ENCODE results near the gene KIAA1958. TPM values are rescaled to one million over a fixed set of nuclear protein-coding genes. Genes with fewer than 3 reads are reported as not detected.

KIAA1958 gene
- total and polyA plus RNA-seq, 4 donors, result 0.99 to 7.1 (median 3.3) TPM

GRCh38 chr9:112556497-112557442 is 70.1 kb downstream of the KIAA1958 start:
- Histone ChIP-seq H3K4me3 (ENCODE audit: low read depth in 1 of 3, low read length in 3 of 3) (no peak overlapping the region), H3K27ac (ENCODE audit: low read depth in 1 of 2, low read length in 2 of 2) (peak overlapping the region; percentile 51 to 59), H3K27me3 (ENCODE audit: control insufficient read depth in 4 of 4, insufficient read depth in 4 of 4, low read length in 3 of 4) (no peaks in the 10 kb centered on the region), H3K36me3 (ENCODE audit: control insufficient read depth in 4 of 4, insufficient read depth in 3 of 4, low read depth in 1 of 4, low read length in 3 of 4) (no peaks in the 10 kb centered on the region), H3K9ac (ENCODE audit: low read depth in 1 of 2, low read length in 2 of 2) (no peak overlapping the region), H3K4me1 (ENCODE audit: control insufficient read depth in 4 of 4, insufficient read depth in 4 of 4, low read length in 3 of 4) (peaks cover 0 to 14% (median 0%) of the 10 kb centered on the region in 4 donors), H3K9me3 (ENCODE audit: control insufficient read depth in 4 of 4, low read length in 3 of 4) (no peaks in the 10 kb centered on the region)
- TF ChIP-seq JUND (IDR thresholded peaks at IDR 0.05) (no peak), HNF4A (conservative IDR thresholded peaks at IDR 0.05) (no peak), RXRA (IDR thresholded peaks at IDR 0.05) (no peak), TAF1 (conservative IDR thresholded peaks at IDR 0.05) (no peak), FOXA1 (IDR thresholded peaks at IDR 0.05) (no peak), FOXA2 (IDR thresholded peaks at IDR 0.05) (no peak), EGR1 (IDR thresholded peaks at IDR 0.05; ENCODE audit: low read depth in 2 of 2) (no peak)
- TF ChIP-seq, protein P1, sequence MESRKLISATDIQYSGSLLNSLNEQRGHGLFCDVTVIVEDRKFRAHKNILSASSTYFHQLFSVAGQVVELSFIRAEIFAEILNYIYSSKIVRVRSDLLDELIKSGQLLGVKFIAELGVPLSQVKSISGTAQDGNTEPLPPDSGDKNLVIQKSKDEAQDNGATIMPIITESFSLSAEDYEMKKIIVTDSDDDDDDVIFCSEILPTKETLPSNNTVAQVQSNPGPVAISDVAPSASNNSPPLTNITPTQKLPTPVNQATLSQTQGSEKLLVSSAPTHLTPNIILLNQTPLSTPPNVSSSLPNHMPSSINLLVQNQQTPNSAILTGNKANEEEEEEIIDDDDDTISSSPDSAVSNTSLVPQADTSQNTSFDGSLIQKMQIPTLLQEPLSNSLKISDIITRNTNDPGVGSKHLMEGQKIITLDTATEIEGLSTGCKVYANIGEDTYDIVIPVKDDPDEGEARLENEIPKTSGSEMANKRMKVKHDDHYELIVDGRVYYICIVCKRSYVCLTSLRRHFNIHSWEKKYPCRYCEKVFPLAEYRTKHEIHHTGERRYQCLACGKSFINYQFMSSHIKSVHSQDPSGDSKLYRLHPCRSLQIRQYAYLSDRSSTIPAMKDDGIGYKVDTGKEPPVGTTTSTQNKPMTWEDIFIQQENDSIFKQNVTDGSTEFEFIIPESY (IDR thresholded peaks at IDR 0.05), result no peak
- 83% methylated on average over 6 of the region's 6 CpGs for WGBS
- DNase-seq (ENCODE audit: low spot score), result no peak

GRCh38 chr9:112558476-112558875 is 71.8 kb downstream of the KIAA1958 start:
- no peaks in the 10 kb centered on the region for H3K9me3 ChIP-seq (ENCODE audit: control insufficient read depth in 4 of 4, low read length in 3 of 4)
- no peak overlapping the region for H3K27ac ChIP-seq (ENCODE audit: low read depth in 1 of 2, low read length in 2 of 2)
- no peaks in the 10 kb centered on the region for H3K36me3 ChIP-seq (ENCODE audit: control insufficient read depth in 4 of 4, insufficient read depth in 3 of 4, low read depth in 1 of 4, low read length in 3 of 4)
- no peak for TF ChIP-seq MAX (IDR thresholded peaks at IDR 0.05)
- no peak for TF ChIP-seq HNF4G (IDR thresholded peaks at IDR 0.05)
- TF ChIP-seq, protein P2, sequence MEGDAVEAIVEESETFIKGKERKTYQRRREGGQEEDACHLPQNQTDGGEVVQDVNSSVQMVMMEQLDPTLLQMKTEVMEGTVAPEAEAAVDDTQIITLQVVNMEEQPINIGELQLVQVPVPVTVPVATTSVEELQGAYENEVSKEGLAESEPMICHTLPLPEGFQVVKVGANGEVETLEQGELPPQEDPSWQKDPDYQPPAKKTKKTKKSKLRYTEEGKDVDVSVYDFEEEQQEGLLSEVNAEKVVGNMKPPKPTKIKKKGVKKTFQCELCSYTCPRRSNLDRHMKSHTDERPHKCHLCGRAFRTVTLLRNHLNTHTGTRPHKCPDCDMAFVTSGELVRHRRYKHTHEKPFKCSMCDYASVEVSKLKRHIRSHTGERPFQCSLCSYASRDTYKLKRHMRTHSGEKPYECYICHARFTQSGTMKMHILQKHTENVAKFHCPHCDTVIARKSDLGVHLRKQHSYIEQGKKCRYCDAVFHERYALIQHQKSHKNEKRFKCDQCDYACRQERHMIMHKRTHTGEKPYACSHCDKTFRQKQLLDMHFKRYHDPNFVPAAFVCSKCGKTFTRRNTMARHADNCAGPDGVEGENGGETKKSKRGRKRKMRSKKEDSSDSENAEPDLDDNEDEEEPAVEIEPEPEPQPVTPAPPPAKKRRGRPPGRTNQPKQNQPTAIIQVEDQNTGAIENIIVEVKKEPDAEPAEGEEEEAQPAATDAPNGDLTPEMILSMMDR (IDR thresholded peaks at IDR 0.05; ENCODE audit: low read depth, low read length, missing input control), result no peak
- TF ChIP-seq RXRA (IDR thresholded peaks at IDR 0.05), result no peak
- TF ChIP-seq FOXA1 (IDR thresholded peaks at IDR 0.05), result no peak
- no peak for TF ChIP-seq YY1 (IDR thresholded peaks at IDR 0.05)
- TF ChIP-seq, protein P1 (IDR thresholded peaks at IDR 0.05), result no peak
- TF ChIP-seq GABPA (IDR thresholded peaks at IDR 0.05 in 1 of 2, conservative IDR thresholded peaks at IDR 0.05 in 1 of 2), result no peak
- TF ChIP-seq, protein P3, sequence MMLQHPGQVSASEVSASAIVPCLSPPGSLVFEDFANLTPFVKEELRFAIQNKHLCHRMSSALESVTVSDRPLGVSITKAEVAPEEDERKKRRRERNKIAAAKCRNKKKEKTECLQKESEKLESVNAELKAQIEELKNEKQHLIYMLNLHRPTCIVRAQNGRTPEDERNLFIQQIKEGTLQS (IDR thresholded peaks at IDR 0.05), result no peak
- no peak for TF ChIP-seq NR2F2 (IDR thresholded peaks at IDR 0.05)
- no peak for TF ChIP-seq HNF4A (conservative IDR thresholded peaks at IDR 0.05)
- TF ChIP-seq FOXA2 (IDR thresholded peaks at IDR 0.05), result no peak
- TF ChIP-seq TAF1 (conservative IDR thresholded peaks at IDR 0.05), result no peak
- no peak overlapping the region for H3K4me3 ChIP-seq (ENCODE audit: low read depth in 1 of 3, low read length in 3 of 3)
- peaks cover 0 to 14% (median under 1%) of the 10 kb centered on the region in 4 donors for H3K4me1 ChIP-seq (ENCODE audit: control insufficient read depth in 4 of 4, insufficient read depth in 4 of 4, low read length in 3 of 4)
- H3K9ac ChIP-seq (ENCODE audit: low read depth in 1 of 2, low read length in 2 of 2), result no peak overlapping the region
- WGBS, result 95% methylated on average over 1 of the region's 1 CpG
- no peak for DNase-seq (ENCODE audit: low spot score)
- H3K27me3 ChIP-seq (ENCODE audit: control insufficient read depth in 4 of 4, insufficient read depth in 4 of 4, low read length in 3 of 4), result no peaks in the 10 kb centered on the region

Measured in liver (tissue), 9 donors.